Measurements from ENCODE around the gene SPATA12.
"Not testable (repeated sequence)": the region's sequence is repeated elsewhere in the genome, so short reads cannot be mapped to it uniquely, and the experiment has no call there.

The SPATA12 gene

DNA sequence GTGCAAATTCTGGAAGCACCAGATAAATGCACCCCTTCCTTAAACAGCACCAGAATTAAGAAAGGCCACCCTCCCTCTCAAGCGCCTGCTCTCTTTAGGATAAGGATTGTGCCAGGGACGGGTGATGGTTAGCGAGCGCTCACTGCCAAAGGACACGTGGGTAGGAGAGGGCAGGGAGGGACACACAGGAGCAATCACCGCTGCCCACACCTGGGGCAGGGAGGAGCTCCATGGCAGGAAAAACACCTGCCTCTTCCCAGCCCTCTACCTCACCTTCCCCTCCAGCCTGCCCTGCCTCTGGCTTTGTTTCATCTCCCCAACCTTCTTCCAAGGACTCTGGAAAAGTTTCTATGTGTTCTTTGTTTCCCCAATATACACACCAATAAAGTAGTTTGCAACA, 7.3 kb upstream of the SPATA12 start:
- DNase-seq = no peak

DNA sequence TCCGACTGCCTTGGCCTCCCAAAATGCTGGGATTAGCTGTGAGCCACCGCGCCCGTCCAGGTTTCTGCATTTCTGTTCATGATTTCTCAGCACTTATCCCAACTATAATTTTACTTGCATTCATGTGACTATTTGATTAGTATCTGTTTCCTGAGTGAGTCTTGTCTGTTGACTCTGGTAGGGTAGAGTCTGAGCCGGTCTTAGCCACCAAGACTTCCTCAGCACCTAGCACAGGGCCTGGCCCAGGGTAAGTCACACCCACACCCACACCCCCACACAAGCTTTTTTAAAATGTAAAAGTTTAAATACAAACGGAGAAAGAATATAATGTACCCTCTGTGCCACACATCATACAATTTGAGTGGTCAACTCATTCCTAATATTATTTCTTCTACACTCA, 3.1 kb upstream of the SPATA12 start:
- no peak for DNase-seq

DNA sequence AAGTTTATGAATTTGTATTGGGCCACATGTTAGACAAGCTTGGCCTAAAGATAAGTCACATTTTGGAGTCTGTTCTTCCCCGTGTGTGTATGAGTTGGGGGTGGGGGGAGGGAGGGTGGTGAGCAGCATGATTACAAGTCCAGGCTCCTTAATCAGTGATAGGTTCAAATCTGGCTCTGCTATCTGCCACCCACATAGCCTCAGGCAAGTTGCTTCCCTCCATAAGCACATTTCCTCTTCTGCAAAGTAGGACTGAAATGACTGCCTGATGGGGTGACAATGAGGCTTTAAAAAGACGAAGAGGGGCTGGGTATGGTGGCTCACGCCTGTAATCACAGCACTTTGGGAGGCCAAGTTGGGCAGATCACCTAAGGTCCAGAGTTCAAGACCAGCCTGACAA, 1.1 kb upstream of the SPATA12 start:
- DNase-seq = no peak

DNA sequence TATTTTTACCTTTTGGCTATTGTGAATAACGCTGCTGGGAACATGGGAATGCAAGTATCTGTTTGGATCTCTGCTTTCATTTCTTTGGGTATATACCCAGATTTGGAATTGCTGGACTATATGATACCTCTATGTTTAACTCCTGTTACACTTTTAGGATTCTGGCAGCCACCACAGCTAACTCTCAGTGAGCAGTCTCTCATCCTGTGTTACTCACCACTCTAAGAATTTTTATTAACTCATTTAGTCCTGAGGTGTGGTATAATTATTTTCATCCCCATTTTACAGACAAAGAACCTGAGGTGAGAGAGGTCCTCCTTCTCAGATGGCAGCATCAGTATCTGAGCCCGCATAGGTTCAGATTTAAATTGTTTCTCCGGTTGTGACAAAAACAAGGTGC, 1.1 kb downstream of the SPATA12 start:
- DNase-seq = no peak

DNA sequence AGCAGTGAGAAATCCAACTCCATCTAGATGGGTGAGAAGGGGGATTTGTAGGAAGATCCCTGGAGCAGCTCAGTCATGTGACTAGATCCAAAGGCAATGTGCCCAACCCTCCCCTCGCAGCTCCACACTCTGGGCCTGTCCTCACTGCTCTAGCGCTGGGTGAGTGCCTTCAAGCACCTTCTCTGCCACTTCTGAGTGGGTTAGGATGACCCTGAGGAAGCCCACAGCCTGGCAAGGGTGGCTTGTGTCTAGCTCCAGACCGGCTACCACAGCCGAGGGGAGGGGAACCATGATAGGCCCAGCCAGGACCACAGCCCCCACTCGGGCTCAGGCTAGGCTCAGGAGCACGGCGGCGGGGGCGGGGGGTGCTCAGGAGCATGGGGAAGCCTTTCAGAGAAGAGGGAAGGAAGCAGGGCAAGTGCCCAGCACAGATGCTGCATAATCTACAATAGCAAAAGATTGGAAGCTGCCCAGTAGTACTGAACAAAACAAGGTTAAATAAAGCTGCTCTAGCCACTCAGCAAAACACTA, 1.7 kb downstream of the SPATA12 start:
- DNase-seq = no peak

DNA sequence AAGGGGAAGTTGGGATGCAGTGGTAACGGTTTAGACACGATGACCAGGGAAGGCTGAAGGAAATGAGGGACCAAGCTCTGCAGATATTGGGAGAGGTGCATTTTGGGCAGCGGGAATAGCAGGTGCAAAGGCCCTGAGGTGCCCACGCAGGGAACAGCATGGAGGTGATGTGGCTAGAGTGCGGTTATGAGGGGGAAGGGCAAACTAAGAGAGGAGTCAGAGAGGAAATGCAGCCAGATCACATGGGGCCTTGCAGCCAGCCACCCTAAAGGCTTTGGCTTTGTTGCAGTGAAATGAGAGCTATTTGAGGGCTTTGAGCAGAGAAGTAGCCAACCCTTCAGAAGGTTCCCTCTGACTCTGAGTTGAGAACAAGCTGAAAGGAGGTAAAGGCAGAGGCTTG, 2.6 kb downstream of the SPATA12 start:
- no peak for DNase-seq

DNA sequence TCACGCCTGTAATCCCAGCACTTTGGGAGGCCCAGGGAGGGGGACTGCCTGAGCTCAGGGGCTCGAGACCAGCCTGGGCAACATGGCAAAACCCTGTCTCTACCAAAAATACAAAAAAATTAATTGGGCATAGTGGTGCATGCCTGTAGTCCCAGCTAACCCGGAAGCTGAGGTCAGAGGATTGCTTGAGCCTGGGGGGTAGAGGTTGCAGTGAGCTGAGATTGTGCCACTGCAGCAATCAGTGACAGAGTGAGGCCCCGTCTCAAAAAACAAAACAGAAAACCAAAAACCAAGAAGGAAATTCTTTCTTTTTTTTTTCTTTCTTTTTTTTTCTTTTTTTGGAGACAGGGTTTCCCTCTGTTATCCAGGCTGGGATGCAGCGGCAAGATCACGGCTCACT, 3.5 kb downstream of the SPATA12 start:
- no peak for DNase-seq

DNA sequence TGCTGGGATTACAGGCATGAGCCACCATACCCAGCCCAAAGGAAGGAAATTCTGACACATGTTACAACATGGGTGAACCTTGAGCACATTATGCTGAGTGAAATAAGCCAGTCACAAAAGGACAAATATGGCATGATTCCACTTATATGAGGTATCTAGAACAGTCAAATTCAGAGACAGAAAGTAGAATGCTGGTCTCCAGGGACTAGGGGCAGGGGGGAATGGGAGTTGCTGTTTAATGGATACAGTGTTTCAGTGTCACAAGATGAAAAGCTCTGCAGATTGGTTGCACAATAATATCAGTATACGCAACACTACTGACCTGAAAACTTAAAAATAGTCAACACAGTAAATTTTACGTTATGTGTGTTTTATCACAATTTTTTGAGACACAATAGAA, 4.1 kb downstream of the SPATA12 start:
- no peak for DNase-seq

DNA sequence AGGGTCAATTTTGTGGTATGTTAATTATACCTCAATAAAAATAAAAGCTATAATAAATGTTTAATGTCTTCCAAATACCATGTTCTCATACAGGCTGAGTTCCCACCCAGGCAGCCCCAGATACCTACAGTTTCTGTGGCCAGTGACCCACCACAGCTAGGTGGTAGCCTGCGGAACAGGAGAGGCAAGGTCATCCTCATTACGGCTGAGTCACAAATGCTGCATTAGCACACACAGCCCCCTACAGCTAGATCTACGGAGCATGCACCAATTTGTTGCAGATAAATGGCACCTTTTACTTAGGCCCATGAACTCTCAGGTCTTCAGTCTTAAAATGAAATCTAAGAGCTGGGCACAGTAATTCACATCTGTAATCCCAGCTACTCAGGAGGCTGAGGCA, 5.1 kb downstream of the SPATA12 start:
- DNase-seq = no peak

DNA sequence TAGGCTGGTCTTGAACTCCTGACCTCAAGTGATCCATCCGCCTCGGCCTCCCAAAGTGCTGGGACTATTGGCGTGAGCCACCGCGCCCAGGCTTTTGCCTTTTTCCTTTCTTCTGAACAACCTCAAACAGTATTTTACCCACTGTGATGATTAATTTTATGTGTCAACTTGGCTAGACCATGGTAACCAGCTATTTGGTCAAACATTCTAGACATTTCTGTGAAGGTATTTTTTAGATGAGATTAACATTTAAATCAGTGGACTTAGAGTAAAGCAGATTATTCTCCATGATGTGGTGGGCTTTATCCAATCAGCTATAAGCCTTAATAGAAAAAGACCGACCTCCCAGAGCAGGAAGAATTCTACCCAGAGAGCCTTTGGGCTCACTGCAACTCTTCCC, 6.0 kb downstream of the SPATA12 start:
- DNase-seq = no peak

DNA sequence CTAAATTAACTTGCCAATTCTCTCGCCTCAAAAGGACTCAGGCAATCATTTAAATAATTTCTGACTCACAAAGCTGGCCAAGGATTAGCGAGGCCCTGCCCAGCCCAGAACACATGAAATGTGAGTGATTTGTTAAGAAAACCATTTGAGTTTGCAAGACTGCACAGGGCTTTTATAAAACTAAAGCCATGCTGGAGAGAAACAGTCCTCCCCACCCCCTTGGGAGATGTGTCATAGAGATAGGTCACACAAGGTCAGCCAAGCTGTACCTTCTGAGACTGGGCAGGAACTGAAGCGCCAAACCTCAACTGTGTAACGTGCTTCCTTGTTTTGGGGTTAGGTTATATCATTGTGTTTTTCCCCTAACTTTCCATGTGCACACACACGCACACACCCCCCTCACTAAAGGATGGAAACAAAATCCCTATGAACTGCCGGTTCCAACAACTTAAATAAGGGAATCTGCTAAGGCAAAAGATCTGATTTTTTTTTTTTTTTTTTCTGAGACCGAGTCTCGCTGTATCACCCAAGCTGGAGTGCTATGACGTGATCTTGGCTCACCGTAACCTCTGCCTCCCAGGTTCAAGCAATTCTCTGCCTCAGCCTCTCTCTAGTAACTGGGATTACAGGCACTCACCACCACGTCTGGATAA, 8.1 kb downstream of the SPATA12 start:
- DNase-seq = no peak

DNA sequence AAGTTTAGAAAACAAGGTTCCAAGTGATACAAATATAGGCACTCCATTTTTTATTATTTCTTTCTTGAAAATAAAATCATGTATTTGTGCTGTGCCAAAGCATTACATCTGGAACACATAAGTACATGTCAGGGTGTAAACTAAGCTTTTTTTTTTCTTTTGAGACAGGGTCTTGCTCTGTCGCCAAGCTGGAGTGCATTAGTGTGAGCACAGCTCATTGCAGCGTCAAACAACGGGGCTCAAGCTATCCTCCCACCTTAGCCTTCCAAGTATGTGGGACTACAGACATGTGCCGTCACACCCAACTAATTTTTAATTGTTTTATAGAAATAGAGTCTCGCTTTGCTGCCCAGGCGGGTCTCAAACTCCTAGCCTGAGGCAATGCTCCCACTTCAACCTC, 9.0 kb downstream of the SPATA12 start:
- DNase-seq = no peak

DNA sequence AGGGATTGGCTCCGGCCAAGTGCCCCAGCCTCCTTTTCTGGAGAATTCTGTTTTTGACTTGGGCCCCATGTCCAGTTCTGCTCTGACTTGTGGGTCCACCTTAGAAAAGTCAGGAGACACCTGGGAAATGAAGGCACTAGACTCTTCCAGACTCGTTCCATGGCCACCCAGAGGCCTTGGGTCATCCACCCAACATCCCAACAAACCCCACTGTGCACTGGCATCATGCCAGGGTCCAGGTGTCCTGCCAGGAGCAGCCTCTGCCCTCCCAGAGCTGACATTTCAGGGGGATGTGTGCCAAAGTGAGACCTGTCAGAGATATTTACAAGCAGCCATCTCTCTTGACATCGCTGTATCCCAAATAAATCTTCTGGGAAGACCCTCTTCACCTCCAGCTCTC, 13.2 kb downstream of the SPATA12 start:
- DNase-seq = no peak

DNA sequence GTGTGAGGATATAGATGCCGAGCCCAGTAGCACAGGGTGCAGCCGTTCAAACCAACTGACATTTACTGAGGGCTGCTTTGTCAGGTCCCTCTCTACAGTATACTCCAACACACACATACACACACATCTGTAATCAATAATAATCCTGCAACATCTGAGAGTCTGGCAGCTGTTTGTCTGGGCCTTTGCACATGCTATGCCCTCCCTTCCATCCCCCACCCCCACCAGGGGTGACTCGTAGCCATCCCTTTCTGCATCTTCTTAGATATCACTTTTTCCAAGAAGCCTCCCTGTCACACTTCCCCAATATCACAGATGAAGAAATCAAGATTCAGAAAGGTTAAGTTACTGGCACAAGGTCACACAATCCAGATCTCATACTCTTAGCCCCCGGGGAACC, 13.7 kb downstream of the SPATA12 start:
- no peak for DNase-seq

DNA sequence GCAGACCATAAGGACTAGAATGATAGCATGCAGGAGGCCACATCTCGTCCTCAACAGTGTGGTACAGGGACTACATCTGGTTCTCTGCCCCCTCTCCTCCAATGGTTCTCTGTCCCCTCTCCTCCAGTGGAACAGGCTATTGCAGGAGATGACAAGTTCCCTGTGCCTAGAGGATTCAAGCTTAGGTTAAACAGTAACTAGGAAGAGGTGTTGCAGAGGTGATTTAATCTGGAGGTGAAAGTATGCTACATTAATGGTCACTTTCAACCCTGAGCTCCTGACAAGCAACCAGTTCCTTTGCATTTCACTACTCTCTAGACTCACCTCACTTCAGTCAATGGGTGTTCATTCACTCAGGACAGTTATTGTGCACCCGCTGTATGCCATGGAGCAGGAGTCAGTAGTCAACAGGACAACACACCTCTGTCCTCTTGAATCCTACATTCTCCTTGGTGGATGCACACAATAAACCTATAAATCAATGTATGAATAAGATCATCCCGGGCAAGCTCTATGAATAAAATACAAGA, 16.0 kb downstream of the SPATA12 start:
- DNase-seq = no peak

DNA sequence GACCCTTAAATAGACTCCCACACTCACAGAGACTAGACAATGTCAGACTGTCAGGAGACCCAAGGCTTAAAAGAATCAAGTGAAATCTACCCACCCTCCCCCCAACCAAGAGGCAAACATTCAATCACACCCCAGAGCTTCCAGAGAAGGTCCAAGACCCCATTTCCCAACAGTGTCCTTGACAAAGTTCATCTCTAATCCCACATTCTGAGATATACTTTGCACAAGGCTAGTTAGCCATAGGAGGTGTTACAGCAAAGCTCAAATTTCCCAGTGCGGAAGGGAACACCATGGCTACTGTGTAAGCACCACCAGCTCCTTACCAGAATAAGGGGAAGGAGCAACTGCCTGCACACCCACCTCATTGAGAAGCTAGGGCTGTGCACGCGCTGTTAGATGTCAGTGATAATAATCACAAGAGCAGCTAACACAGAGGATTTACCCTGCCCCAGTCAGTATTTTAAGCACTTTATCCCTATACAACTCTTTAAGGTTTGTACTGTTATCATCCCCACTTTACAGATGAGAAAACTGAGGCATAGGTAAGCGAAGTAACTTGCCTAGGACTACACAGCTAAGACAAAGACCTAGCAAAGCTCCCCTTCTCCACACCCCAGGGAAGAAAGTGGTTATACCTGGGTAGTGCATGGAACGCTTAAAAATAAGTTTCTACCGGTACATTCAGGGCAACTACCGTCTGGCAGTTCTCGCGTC, 17.3 kb downstream of the SPATA12 start:
- no peak for DNase-seq

DNA sequence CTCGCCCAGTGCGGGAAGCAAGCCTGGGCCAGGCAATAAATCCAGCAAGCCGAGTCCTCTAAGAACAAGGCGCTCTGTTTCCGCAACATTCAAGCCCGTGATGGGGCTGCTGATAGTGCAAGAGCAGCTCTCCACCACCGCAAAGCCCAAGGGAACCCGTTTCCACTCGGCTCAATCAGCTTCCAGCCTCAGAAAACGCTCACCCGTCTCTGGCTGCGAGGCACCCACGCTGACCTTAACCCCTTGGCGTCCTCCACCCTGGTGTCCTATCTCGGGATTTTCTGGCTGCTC, 17.8 kb downstream of the SPATA12 start:
- DNase-seq = no peak

DNA sequence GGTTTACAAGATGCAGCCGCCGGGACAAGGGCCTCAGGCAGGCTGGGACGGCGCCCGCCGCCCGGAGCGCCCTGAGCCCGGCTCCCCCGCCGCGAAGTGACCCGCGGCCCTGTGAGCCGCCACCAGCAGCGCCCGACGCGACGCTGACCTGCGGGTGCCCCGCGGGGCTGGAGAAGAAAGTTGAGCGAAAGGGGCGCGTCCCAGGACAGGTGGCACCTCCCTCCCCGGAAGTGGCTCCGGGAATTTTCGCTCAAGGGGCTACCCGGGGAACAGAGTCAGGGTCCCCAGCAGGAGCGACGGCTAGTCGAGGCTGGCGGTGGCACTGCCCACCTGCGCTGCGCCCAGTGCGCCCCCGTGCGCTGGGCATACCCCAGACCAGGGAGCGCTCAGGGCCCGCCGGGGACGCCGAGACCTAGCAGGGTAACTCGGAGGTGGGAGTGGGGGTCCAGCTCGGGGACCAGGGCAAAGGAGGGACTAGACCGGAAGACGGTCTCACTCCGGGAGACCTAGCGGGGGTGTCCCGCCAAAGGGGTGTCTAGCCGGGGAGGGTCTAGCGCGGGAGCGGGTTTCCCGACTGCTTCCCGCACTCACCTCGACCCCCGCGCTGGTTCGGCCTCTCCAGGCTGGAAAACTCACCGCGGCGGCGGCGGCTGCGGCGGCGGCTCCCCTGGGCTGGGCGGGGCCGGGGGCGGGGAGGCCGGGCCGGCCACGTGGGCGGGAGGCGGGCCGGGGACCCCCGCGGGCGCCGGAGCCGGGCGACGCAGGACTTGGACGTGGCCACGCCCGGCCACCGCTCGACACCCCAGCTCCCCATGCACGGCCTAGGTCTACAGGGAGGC, 18.4 kb downstream of the SPATA12 start:
- no peak for DNase-seq

DNA sequence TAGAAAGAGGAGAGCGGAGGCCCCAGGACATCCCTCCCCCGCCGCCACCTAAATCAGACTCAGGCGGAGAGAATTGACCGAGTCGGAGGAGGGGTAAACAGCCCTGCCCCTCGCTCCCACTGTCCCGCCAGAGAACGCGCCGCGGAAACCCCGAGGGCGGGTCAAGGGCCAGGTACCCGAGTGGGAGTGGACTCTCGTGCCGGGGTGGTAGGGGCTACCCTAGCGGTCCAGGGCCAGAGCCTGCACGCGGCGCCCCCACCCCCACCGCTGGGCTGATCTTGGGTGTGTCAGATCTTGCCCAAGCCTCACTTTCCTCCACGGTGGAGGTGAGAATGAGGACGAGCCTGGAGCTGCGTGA, 19.0 kb downstream of the SPATA12 start:
- DNase-seq = no peak

DNA sequence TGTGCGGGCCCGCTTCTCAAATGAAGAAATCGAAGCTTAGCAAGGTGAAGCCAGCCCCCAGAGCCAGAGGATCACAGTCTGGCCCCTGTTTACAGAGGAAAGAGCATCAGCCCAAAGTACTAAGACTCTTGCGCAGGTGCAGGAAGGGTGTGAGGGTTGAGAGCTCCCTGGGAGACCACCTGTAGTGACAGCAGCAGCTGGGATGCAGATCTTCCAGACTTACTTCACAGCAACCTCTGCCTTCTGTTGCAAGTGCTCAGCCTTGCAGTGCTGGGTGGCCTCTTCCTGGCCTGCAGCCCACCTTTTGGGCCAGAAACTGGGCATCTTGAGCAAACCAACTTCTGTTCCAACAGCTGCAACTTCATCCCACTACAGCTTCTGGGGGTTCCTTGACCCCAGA, 19.7 kb downstream of the SPATA12 start:
- no peak for DNase-seq

DNA sequence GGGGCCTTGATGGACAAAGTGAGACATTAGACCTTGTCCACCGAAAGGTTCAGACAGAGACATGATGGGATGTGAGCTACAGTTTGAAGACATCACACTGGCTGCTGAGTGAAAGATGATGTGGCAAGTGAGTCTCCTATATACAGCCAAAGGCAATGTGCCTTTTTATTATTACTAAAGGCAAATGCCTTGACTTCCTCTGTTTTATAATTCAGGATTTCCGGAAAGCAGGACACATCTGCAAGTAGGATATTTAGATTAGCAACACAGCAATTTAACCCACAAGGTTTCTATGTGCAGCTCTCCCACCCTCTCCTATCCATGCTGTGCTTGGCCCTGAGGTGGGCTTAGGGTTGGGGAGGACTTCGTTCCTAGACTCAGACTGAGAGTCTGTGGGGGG, 20.7 kb downstream of the SPATA12 start:
- DNase-seq = no peak

DNA sequence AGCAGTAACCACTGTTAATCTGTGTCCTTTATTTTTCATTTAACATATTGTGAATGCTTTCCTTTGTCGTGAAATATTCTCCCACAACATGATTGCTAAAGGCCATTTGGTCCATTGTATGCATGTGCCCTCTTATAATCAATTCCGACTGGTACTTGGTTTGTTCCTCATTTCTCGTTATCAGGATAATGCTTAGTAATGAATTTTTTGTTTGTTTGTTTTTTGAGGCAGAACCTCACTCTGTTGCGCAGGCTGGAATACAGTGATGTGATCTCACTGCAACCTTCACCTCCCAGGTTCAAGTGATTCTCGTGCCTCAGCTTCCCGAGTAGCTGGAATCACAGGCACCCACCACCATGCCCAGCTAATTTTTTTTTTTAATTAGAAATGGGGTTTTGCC, 22.0 kb downstream of the SPATA12 start:
- DNase-seq = no peak

DNA sequence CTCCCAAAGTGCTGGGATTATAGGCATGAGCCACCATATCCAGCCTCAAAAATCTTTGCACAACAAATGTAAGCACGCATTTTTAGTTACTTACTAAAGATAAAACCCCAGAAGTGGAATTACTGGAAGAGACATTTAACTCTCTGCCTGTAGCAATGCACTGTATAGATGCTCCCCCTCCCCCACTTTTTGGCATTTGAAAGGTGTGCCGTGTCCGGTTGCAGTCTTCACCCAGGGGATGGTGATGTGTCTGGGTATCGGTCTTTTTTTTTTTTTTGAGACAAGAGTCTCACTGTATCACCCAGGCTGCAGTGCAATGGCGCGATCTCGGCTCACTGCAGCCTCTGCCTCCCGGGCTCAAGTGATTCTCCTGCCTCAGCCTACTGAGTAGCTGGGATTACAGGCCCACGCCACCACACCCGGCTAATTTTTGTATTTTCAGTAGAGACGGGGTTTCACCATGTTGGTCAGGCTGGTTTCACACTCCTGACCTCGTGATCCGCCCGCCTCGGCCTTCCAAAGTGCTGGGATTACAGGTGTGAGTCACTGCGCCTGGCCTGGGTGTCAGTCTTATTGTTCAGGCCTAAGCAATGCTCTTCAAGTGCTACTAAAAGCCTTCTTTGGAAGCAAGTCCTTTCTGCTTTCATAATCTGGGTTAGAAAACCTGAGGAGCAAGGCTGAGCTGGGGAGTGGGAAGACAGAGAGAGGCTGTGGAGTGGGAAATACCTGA, 23.0 kb downstream of the SPATA12 start:
- DNase-seq = not testable (repeated sequence)
